A549 (cell line): ENCODE results near the gene MYO15B. TPM values are rescaled to one million over a fixed set of nuclear protein-coding genes. Genes with fewer than 3 reads are reported as not detected.

Experiments
- ATAC-seq, 2 experiments: fragments of 200-7000 bp in 1 of 2; fragments of >200 bp in 1 of 2; cut with Nextera tagmentation in 1 of 2; cut with Tn5 transposase in 1 of 2; 3 replicates each; pipeline versions ENCODE4 v1.8.0 to v1.9.1; 2018 to 2020; ENCODE audit warnings: mild to moderate bottlenecking in 1 of 2, moderate library complexity in 1 of 2
- CTCF ChIA-PET: fragments of 300-600 bp; sonication (Branson Sonifier 250); formaldehyde crosslinking; extraction: SDS; loops from one replicate; lab custom pipeline; 2021; ENCODE audit warnings: antibody characterized with exemption, inconsistent platforms; lab: Yijun Ruan, JAX
- POLR2A ChIA-PET: fragments of 350-600 bp; formaldehyde crosslinking; extraction: SDS; loops from one replicate; lab custom pipeline; 2021; ENCODE audit warnings: antibody characterized with exemption, inconsistent platforms; lab: Yijun Ruan, JAX
- DNase-seq, 2 experiments: peaks; one replicate each; pipeline versions ENCODE4 v3.0.0 to v3.0.0-alpha.2; 2011 to 2016; ENCODE audit warnings: low read depth in 1 of 2, low spot score in 1 of 2
- FAIRE-seq: peaks from 2 replicates; lab custom pipeline; 2011; peaks lifted over from hg19 to GRCh38; lab: Jason Lieb, UNC
- H3K27ac ChIP-seq, 2 experiments: fragments of >200 bp; sonication (Bioruptor Twin); formaldehyde crosslinking; 3 replicates each; pipeline ENCODE4 v1.5.1; 2016 to 2017
- H3K4me1 ChIP-seq: fragments of >200 bp; sonication (Bioruptor Twin); formaldehyde crosslinking; 3 replicates; pipeline ENCODE4 v1.6.1; 2016
- H3K4me2 ChIP-seq: fragments of >200 bp; sonication (Bioruptor Twin); formaldehyde crosslinking; 3 replicates; pipeline ENCODE4 v1.6.1; 2016
- H3K4me3 ChIP-seq: fragments of >200 bp; sonication (Bioruptor Twin); formaldehyde crosslinking; 3 replicates; pipeline ENCODE4 v1.5.1; 2016
- H3K9me3 ChIP-seq: fragments of >200 bp; sonication (Bioruptor Twin); formaldehyde crosslinking; 3 replicates; pipeline ENCODE4 v1.6.1; 2016
- ATOH8 ChIP-seq: fragments of 250-450 bp; sonication (Bioruptor Pico); IDR thresholded peaks from 2 replicates; pipeline ENCODE4 v1.5.0; 2020; ENCODE audit warnings: low read depth, mild to moderate bottlenecking, moderate library complexity
- CBX2 ChIP-seq: fragments of 200-600 bp; sonication (generic); IDR thresholded peaks from 2 replicates; pipeline ENCODE4 v1.6.1; 2016; ENCODE audit warnings: low read depth, mild to moderate bottlenecking, borderline replicate concordance
- CTCF ChIP-seq: fragments of >200 bp; sonication (Bioruptor Twin); formaldehyde crosslinking; IDR thresholded peaks from 3 replicates; pipeline ENCODE4 v1.5.1; 2016
- FOSB ChIP-seq: fragments of 250-450 bp; sonication (Bioruptor Pico); IDR thresholded peaks from 2 replicates; pipeline ENCODE4 v1.5.0; 2020; ENCODE audit warnings: mild to moderate bottlenecking, moderate library complexity
- HEYL ChIP-seq: fragments of 250-450 bp; sonication (Bioruptor Pico); IDR thresholded peaks from 2 replicates; pipeline ENCODE4 v1.8.0; 2021; ENCODE audit warnings: mild to moderate bottlenecking, moderate library complexity
- HOXB13 ChIP-seq: fragments of 250-450 bp; sonication (Bioruptor Pico); IDR thresholded peaks from 2 replicates; pipeline ENCODE4 v1.5.0; 2020; ENCODE audit warnings: low read depth, mild to moderate bottlenecking, moderate library complexity
- JUN ChIP-seq, 2 experiments: fragments of >200 bp; sonication (Bioruptor Twin); formaldehyde crosslinking; IDR thresholded peaks; 2 replicates in 1 of 2; 3 replicates in 1 of 2; pipeline ENCODE4 v1.6.1; 2016 to 2017
- JUNB ChIP-seq: fragments of >200 bp; sonication (Bioruptor Twin); formaldehyde crosslinking; IDR thresholded peaks from 2 replicates; pipeline ENCODE4 v1.6.1; 2016
- MAX ChIP-seq: IDR thresholded peaks from 2 replicates; pipeline ENCODE4 v1.6.1; 2012
- MYC ChIP-seq: IDR thresholded peaks from 2 replicates; pipeline ENCODE4 v1.6.1; 2012; ENCODE audit warnings: mild to moderate bottlenecking, inconsistent platforms, low read length, improper control_type of control experiment, borderline replicate concordance
- NPAS2 ChIP-seq: fragments of 250-450 bp; sonication (Bioruptor Pico); IDR thresholded peaks from 2 replicates; pipeline ENCODE4 v1.8.0; 2022; ENCODE audit warnings: mild to moderate bottlenecking, moderate library complexity, borderline replicate concordance
- PBX3 ChIP-seq: IDR thresholded peaks from 2 replicates; pipeline ENCODE4 v1.6.1; 2012
- RARB ChIP-seq: fragments of 250-450 bp; sonication (Bioruptor Pico); IDR thresholded peaks from 2 replicates; pipeline ENCODE4 v1.8.0; 2021; ENCODE audit warnings: mild to moderate bottlenecking, moderate library complexity
- RFX5 ChIP-seq: fragments of 450-650 bp; IDR thresholded peaks from 2 replicates; pipeline ENCODE4 v1.7.1; 2014; ENCODE audit warnings: antibody characterized with exemption, mild to moderate bottlenecking, moderate library complexity
- SMC3 ChIP-seq: fragments of >200 bp; sonication (Bioruptor Twin); formaldehyde crosslinking; IDR thresholded peaks from 3 replicates; pipeline ENCODE4 v1.6.1; 2018; ENCODE audit warnings: inconsistent platforms
- TFCP2L1 ChIP-seq: fragments of 250-450 bp; sonication (Bioruptor Pico); IDR thresholded peaks from 2 replicates; pipeline ENCODE4 v1.5.0; 2021; ENCODE audit warnings: mild to moderate bottlenecking
- TP53 ChIP-seq: fragments of 250-450 bp; sonication (Bioruptor Pico); IDR thresholded peaks from 2 replicates; pipeline ENCODE4 v1.5.0; 2021; ENCODE audit warnings: mild to moderate bottlenecking, moderate library complexity
- USF2 ChIP-seq: fragments of 450-650 bp; IDR thresholded peaks from 2 replicates; pipeline ENCODE4 v1.6.1; 2014; ENCODE audit warnings: antibody characterized with exemption
- ZC3H11A ChIP-seq: fragments of 450-650 bp; IDR thresholded peaks from 2 replicates; pipeline ENCODE4 v1.6.1; 2014; ENCODE audit warnings: antibody characterized with exemption, mild to moderate bottlenecking
- ZSCAN20 ChIP-seq: fragments of 250-450 bp; sonication (Bioruptor Pico); IDR thresholded peaks from 2 replicates; pipeline ENCODE4 v1.8.0; 2022; ENCODE audit warnings: mild to moderate bottlenecking, moderate library complexity
- WGBS: methylation state at CpG from one replicate; pipeline ENCODE4 v1.1.6; 2017; ENCODE audit errors: missing lambda C conversion rate; 5-methylcytosine and 5-hydroxymethylcytosine counted together
- polyA plus RNA-seq, 4 experiments: library from polyadenylated mRNA; depleted of rRNA in 3 of 4; stranded (reverse); fragments of >200 nt; fragmentation: RNase III in 1 of 4; extraction: RNeasy Plus Mini Kit Qiagen cat#74134 plus additional on column Dnase treatment in 1 of 4; gene quantifications; 2 replicates in 3 of 4; 3 replicates in 1 of 4; pipeline ENCODE4 v1.2.3, GENCODE V29; 2011 to 2017

Gene MYO15B
- polyA plus RNA-seq, 2 of the 4 experiments (the other 2 are of a cell fraction): 12.4 to 33.9 TPM

- peak overlapping the region; percentile 92 for H3K4me2 ChIP-seq
- ATAC-seq (no peak), FAIRE-seq (no peak), DNase-seq (no peak)
- POLR2A ChIA-PET: no interaction called here
- H3K4me3 ChIP-seq: peak overlapping the region; percentile 57
- 84% methylated on average over 28 of the region's 29 CpGs for WGBS
- peak overlapping the region; percentile 90 for H3K27ac ChIP-seq
- peaks cover 21% of the 10 kb centered on the region for H3K4me1 ChIP-seq
- TF ChIP-seq JUNB (no peak), PBX3 (no peak), ZSCAN20 (CRISPR knock-in tag) (no peak)
- H3K9me3 ChIP-seq: no peaks in the 10 kb centered on the region
- CTCF ChIA-PET: interaction anchor here (0.6 to 29.9 kb wide), 10 partner anchors 9 to 160 kb away, joined by 3 to 926 read pairs (median 6); partner anchors contain the start of genes SMIM5 and TSEN54
Measured at GRCh38 chr17:75589919-75590303, 2.3 kb downstream of the MYO15B start.

- no peak for ATAC-seq
- H3K4me1 ChIP-seq: peaks cover 21% of the 10 kb centered on the region
- POLR2A ChIA-PET: no interaction called here
Measured at GRCh38 chr17:75590314-75590761, 2.7 kb downstream of the MYO15B start.

GRCh38 chr17:75590849-75591721 is 3.5 kb downstream of the MYO15B start:
- ChIA-PET POLR2A (interaction anchor here (0.7 kb wide), 1 partner anchor 42 kb away, joined by 4 read pairs; no protein-coding TSS in a partner anchor), CTCF (interaction anchor here (0.9 to 29.9 kb wide), 9 partner anchors 9 to 158 kb away, joined by 3 to 926 read pairs (median 6); partner anchors contain the start of genes SMIM5 and TSEN54)
- Histone ChIP-seq H3K9me3 (no peaks in the 10 kb centered on the region), H3K4me3 (no peak overlapping the region), H3K27ac (peak overlapping the region in 1 of 2 experiments; percentile 29; a peak in 2 of 6 replicates), H3K4me1 (peaks cover 21% of the 10 kb centered on the region), H3K4me2 (no peak overlapping the region)
- FAIRE-seq (no peak), DNase-seq (no peak), ATAC-seq (peak in 1 of 2 experiments; percentile 19; a peak in 3 of 6 replicates)
- WGBS: 75% methylated on average over 12 of the region's 12 CpGs
- TF ChIP-seq USF2: no peak
- no peak for TF ChIP-seq HEYL (CRISPR knock-in tag)
- no peak for TF ChIP-seq JUN (IDR thresholded peaks at IDR 0.05)
- no peak for TF ChIP-seq RFX5
- TF ChIP-seq TP53 (CRISPR knock-in tag): no peak
- no peak for TF ChIP-seq RARB
- TF ChIP-seq FOSB: no peak
- no peak for TF ChIP-seq PBX3
- no peak for TF ChIP-seq MAX
- no peak for TF ChIP-seq TFCP2L1
- no peak for TF ChIP-seq SMC3
- TF ChIP-seq MYC: no peak
- no peak for TF ChIP-seq NPAS2 (CRISPR knock-in tag)
- TF ChIP-seq JUNB: no peak

More at GRCh38 chr17:75590314-75590761, 2.7 kb downstream of the MYO15B start:
- H3K27ac ChIP-seq: peak overlapping the region in 1 of 2 experiments; percentile 29; a peak in 2 of 6 replicates
- FAIRE-seq (no peak), DNase-seq (no peak)
- TF ChIP-seq ZC3H11A (no peak), ZSCAN20 (CRISPR knock-in tag) (no peak), ATOH8 (CRISPR knock-in tag) (no peak), HOXB13 (CRISPR knock-in tag) (no peak), NPAS2 (CRISPR knock-in tag) (no peak), CTCF (no peak), RARB (no peak), CBX2 (no peak)
- no peak overlapping the region for H3K4me3 ChIP-seq
- peak overlapping the region; percentile 92; the same call in 2 of the 3 replicates for H3K4me2 ChIP-seq
- CTCF ChIA-PET: interaction anchor here (0.6 to 29.9 kb wide), 9 partner anchors 10 to 159 kb away, joined by 3 to 926 read pairs (median 7); partner anchors contain the start of genes SMIM5 and TSEN54
- H3K9me3 ChIP-seq: no peaks in the 10 kb centered on the region
- WGBS: 90% methylated on average over 8 of the region's 8 CpGs
